GM23248 (cell line): Measurements from ENCODE around the gene IRF5.

Experiments used
- EZH2 ChIP-seq: fragments of 200-600 bp; sonication (generic); IDR thresholded peaks from 2 replicates; pipeline ENCODE4 v1.6.1; 2018; ENCODE audit warnings: antibody characterized with exemption, mild to moderate bottlenecking; ENCODE audit not compliant: insufficient read depth, poor library complexity, severe bottlenecking
- EZH2phosphoT487 ChIP-seq: fragments of 200-600 bp; sonication (generic); IDR thresholded peaks from 2 replicates; pipeline ENCODE4 v1.6.1; 2018; ENCODE audit warnings: antibody characterized with exemption, moderate library complexity, mild to moderate bottlenecking, low read depth; ENCODE audit not compliant: insufficient read depth

DNA sequence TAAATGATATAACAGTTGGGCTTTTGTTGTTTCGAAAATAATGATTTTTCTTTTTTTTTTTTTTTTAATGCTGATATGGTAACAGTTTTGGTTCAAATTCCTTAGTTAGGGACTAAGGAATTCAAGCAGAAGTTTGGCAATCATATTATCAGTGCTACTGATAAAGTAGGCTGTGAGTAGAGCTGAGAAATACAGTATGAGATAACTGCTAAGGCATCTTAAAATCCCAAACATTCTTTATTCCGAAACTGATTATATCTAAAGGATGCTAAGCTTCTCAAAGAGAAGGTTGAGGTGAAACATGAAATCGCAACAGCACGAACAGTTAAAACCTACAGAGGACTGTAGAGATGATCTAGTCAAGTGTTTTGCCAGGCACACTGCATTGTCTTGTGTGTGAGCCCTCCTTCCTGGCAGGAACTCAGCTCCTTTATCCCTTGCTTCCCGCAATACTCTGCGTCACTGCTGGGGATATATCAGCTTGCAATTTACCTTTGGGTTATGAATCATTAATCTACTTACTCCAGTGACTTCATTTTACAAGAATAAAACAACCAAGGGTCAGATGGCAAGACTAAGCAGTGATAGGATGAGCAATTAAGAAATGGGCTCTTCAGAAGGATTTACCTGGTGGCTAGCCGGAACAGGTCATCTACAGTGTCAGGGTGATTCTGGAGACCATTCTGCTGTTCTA, 36.7 kb downstream of the IRF5 start:
- TF ChIP-seq EZH2 (no peak), EZH2phosphoT487 (no peak)
